Upper lobe of left lung (tissue), 6 donors: ENCODE measurements around the gene PPFIA3. TPM values are rescaled to one million over a fixed set of nuclear protein-coding genes. Genes with fewer than 3 reads are reported as not detected.

ENCODE experiments used
- ATAC-seq, 2 donors: fragments of 200-7000 bp; cut with Tn5 transposase; one replicate each; pipeline ENCODE4 v1.9.1; 2022; ENCODE audit warnings: mild to moderate bottlenecking in 2 of 2, moderate library complexity in 2 of 2; ENCODE audit not compliant: low FRiP score in 2 of 2
- DNase-seq, 2 donors: peaks; one replicate each; pipeline ENCODE4 v3.0.0-alpha.2; 2019 to 2020
- H3K27ac ChIP-seq, 4 donors: fragments of 200-600 bp; sonication (generic); one replicate each; pipeline ENCODE4 v1.5.1; 2016 to 2019
- H3K27me3 ChIP-seq, 4 donors: fragments of 200-600 bp; sonication (generic); one replicate each; pipeline ENCODE4 v1.5.1; 2017 to 2019
- H3K36me3 ChIP-seq, 4 donors: fragments of 200-600 bp; sonication (generic); one replicate each; pipeline ENCODE4 v1.5.1; 2016 to 2019
- H3K4me1 ChIP-seq, 4 donors: fragments of 200-600 bp; sonication (generic); one replicate each; pipeline ENCODE4 v1.5.1; 2018 to 2019
- H3K4me3 ChIP-seq, 4 donors: fragments of 200-600 bp; sonication (generic); one replicate each; pipeline ENCODE4 v1.5.1; 2017 to 2019; ENCODE audit warnings: mild to moderate bottlenecking in 2 of 4, moderate library complexity in 1 of 4
- H3K9me3 ChIP-seq, 4 donors: fragments of 200-600 bp; sonication (generic); one replicate each; pipeline ENCODE4 v1.5.1; 2018 to 2019
- EP300 ChIP-seq, 4 donors: sonication (generic); formaldehyde crosslinking; IDR thresholded peaks; one replicate each; pipeline ENCODE4 v1.5.1; 2017; ENCODE audit warnings: antibody characterized with exemption in 4 of 4, control low read depth in 2 of 4
- POLR2A ChIP-seq, 4 donors: fragments of 450-650 bp; IDR thresholded peaks; one replicate each; pipeline ENCODE4 v1.5.1; 2016 to 2017; ENCODE audit warnings: antibody characterized with exemption in 4 of 4, mild to moderate bottlenecking in 2 of 4
- POLR2AphosphoS5 ChIP-seq, 2 donors: sonication (generic); formaldehyde crosslinking; IDR thresholded peaks; one replicate each; pipeline ENCODE4 v1.5.1; 2017; ENCODE audit warnings: antibody characterized with exemption in 2 of 2
- WGBS, 2 donors: methylation state at CpG; one replicate each; pipeline ENCODE4 v1.1.5; 2017 to 2018; 5-methylcytosine and 5-hydroxymethylcytosine counted together
- total RNA-seq, 6 donors: library from RNA; depleted of rRNA in 4 of 6; stranded (reverse); fragments of >200 nt in 4 of 6; gene quantifications; one replicate each; pipeline versions ENCODE4 v1.1.0 to v1.2.1, GENCODE V29; 2016 to 2021
- TF ChIP-seq, protein P1 (sequence below), 6 experiments: fragments of 450-650 bp in 4 of 6; fragments of 200-600 bp in 2 of 6; sonication (generic) in 2 of 6; IDR thresholded peaks; one replicate each; pipeline ENCODE4 v1.5.1; 2016 to 2019; ENCODE audit warnings: antibody characterized with exemption in 6 of 6
- donor health status: DM: no; HTN: no; CAD: no; lungs with moderate emphysema.
- donor health status: DM: no; HTN: yes; CAD: no; lungs with severe emphysema.

Gene PPFIA3
- total RNA-seq, 6 donors from 2014 or later = 2.4 to 11.5 (median 5.9) TPM

DNA sequence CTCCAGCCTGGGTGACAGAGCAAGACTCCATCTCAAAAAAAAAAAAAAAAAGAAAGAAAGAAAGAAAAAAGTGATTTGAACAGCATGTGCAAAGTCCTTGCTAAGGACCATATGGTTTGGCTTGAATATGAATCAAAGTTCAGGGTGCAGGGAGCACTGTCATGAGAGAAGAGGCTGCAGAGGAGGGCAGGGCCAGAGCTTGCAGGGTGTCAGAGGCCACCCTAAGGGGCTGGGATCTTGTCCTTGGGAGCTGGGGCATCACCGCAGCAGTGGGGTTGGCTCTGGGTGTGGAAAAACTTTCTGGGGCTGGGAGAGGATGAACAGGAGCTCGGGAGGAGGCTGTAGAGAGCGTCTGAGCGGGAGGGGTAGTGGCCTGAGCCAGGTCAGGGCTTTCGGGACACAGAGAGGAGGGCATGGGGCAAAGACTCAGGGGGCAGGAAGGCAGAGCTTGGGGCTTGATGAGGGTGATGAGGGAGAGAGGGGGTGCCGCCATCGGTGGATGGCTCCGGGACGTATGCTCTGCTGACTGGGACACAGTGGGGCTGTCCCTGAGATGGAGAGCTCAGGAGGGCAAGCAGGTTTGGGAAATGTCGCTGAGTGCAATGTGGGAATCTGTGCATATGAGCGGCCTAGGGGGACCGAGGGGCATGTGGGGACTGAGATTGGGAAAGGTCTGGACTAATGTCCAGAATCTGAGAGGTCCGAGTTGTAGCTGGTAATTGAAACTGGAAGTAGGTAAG is 41.3 kb downstream of the PPFIA3 start:
- Histone ChIP-seq H3K4me1 (peaks cover 20 to 34% (median 25%) of the 10 kb centered on the region in 4 donors), H3K9me3 (no peaks in the 10 kb centered on the region), H3K27ac (no peak overlapping the region), H3K4me3 (no peak overlapping the region), H3K27me3 (no peaks in the 10 kb centered on the region), H3K36me3 (peaks cover 0 to 5% (median 0%) of the 10 kb centered on the region in 4 donors)
- TF ChIP-seq EP300 (IDR thresholded peaks at IDR 0.05) (no peak), POLR2AphosphoS5 (IDR thresholded peaks at IDR 0.05) (no peak), POLR2A (IDR thresholded peaks at IDR 0.05) (no peak)
- TF ChIP-seq, protein P1, sequence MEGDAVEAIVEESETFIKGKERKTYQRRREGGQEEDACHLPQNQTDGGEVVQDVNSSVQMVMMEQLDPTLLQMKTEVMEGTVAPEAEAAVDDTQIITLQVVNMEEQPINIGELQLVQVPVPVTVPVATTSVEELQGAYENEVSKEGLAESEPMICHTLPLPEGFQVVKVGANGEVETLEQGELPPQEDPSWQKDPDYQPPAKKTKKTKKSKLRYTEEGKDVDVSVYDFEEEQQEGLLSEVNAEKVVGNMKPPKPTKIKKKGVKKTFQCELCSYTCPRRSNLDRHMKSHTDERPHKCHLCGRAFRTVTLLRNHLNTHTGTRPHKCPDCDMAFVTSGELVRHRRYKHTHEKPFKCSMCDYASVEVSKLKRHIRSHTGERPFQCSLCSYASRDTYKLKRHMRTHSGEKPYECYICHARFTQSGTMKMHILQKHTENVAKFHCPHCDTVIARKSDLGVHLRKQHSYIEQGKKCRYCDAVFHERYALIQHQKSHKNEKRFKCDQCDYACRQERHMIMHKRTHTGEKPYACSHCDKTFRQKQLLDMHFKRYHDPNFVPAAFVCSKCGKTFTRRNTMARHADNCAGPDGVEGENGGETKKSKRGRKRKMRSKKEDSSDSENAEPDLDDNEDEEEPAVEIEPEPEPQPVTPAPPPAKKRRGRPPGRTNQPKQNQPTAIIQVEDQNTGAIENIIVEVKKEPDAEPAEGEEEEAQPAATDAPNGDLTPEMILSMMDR (IDR thresholded peaks at IDR 0.05) = no peak
- 90 to 95% methylated on average over 13 of the region's 13 CpGs for WGBS, 2 donors
- ATAC-seq (no peak), DNase-seq (no peak)

DNA sequence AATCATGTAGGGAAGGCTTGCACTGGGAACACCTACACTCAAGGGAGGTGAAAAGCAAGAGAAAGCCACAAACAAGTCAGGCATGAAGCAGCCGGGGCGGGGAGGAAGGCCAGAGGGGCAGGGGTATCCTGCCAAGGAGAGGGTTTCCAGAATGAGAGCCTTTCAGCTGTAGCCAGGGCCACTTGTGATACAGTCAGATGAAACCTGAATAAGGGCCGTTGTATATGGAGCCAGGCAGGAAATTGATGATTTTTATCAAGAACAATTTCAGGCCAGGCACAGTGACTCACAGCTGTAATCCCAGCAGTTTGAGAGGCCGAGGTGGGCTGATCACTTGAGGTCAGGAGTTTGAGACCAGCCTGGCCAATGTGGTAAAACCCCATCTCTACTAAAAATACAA is 42.6 kb downstream of the PPFIA3 start:
- no peaks in the 10 kb centered on the region for H3K9me3 ChIP-seq
- H3K27me3 ChIP-seq = no peaks in the 10 kb centered on the region
- peaks cover 25 to 39% (median 31%) of the 10 kb centered on the region in 4 donors for H3K4me1 ChIP-seq
- TF ChIP-seq EP300 (IDR thresholded peaks at IDR 0.05) (no peak), POLR2AphosphoS5 (IDR thresholded peaks at IDR 0.05) (no peak), POLR2A (IDR thresholded peaks at IDR 0.05) (no peak)
- TF ChIP-seq, protein P1 (IDR thresholded peaks at IDR 0.05) = no peak
- peaks cover 0 to 5% (median 0%) of the 10 kb centered on the region in 4 donors for H3K36me3 ChIP-seq
- WGBS, 2 donors = 41 to 57% methylated on average over 4 of the region's 4 CpGs
- no peak overlapping the region for H3K4me3 ChIP-seq
- DNase-seq (no peak), ATAC-seq (no peak)
- H3K27ac ChIP-seq = peak overlapping the region in 1 of 4 donors; percentile 40

DNA sequence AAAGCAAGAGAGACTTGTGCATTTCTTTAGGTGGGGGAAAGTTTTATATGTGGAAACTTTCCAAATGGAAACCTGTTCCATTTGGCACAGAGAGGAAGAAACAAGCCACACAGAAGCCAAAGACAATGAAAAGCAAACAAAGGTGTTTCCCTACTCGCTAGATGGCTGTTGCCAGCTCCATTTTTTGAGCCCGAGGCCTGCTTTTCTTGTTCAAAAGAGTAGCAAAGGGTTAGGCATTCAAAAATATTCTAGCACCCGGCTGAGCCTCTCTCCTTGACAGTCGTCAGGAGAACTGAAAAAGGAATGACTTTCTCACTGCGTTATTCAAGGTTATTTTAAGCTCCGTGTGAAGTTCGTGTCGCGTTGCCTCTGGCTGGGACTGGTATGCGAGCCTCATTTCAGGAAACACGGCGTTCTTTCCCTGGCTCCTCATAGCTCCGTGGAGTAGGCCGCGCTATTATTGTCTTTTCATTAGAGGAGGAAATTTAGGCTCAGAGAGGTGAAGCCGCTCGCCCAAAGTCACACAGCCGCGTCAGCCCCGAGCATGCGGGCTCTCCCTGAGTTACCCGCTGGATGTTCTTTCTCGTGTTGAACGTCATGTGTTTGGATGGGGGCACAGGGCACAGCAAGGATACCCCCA is 45.9 kb downstream of the PPFIA3 start:
- Histone ChIP-seq H3K27me3 (no peaks in the 10 kb centered on the region), H3K9me3 (no peaks in the 10 kb centered on the region), H3K4me3 (no peak overlapping the region), H3K4me1 (peaks cover 15 to 24% (median 16%) of the 10 kb centered on the region in 4 donors), H3K27ac (peak overlapping the region; percentile 71 to 82 (median 74)), H3K36me3 (peaks cover 0 to 30% (median 21%) of the 10 kb centered on the region in 4 donors)
- WGBS, 2 donors = 51 to 57% methylated on average over 22 to 24 of the region's 24 CpGs
- DNase-seq (peak in 1 of 2 donors; percentile 46), ATAC-seq (peak in 1 of 2 donors; percentile 44)
- TF ChIP-seq, protein P1 (IDR thresholded peaks at IDR 0.05) = no peak
- TF ChIP-seq EP300 (IDR thresholded peaks at IDR 0.05) (no peak), POLR2AphosphoS5 (IDR thresholded peaks at IDR 0.05) (no peak), POLR2A (IDR thresholded peaks at IDR 0.05) (no peak)

DNA sequence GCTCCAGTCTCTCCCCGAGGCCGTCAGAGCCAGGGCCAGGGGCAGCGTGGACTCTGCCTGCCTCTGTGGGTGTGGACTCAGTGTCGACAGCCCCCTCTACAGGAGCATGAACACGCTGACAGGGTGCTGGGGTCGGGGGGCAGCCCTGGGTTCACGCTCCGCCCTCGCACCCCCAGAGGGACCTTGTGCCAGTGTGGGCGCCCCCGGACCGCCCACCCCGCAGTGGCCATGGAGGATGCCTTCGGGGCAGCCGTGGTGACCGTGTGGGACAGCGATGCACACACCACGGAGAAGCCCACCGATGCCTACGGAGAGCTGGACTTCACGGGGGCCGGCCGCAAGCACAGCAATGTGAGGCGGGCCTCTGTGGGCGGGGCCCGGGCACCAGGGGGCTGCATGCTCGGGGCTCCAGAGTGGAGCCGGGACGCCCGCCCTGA is 46.5 kb downstream of the PPFIA3 start:
- peak in 1 of 2 donors; percentile 77 for DNase-seq
- H3K4me1 ChIP-seq = peaks cover 15 to 19% (median 16%) of the 10 kb centered on the region in 4 donors
- TF ChIP-seq EP300 (IDR thresholded peaks at IDR 0.05) (no peak), POLR2AphosphoS5 (IDR thresholded peaks at IDR 0.05) (no peak), POLR2A (IDR thresholded peaks at IDR 0.05) (no peak)
- TF ChIP-seq, protein P1 (IDR thresholded peaks at IDR 0.05) = no peak

More for the DNA sequence above, 46.5 kb downstream of the PPFIA3 start:
- peak overlapping the region; percentile 71 to 82 (median 74) for H3K27ac ChIP-seq
- peak in 1 of 2 donors; percentile 61 for ATAC-seq
- H3K36me3 ChIP-seq = peaks cover 3 to 37% (median 26%) of the 10 kb centered on the region in 4 donors
- no peak overlapping the region for H3K4me3 ChIP-seq
- H3K9me3 ChIP-seq = no peaks in the 10 kb centered on the region
- 60 to 92% methylated on average over 5 to 9 of the region's 30 CpGs for WGBS, 2 donors
- no peaks in the 10 kb centered on the region for H3K27me3 ChIP-seq
